Fibroblast of lung (primary cell): ENCODE data around the gene ITGB4.

Experiments
- CTCF ChIP-seq, 2 donors: IDR thresholded peaks in 1 of 2; conservative IDR thresholded peaks in 1 of 2; 1 replicate in 1 of 2; 2 replicates in 1 of 2; pipeline ENCODE4 v1.5.1; 2011 to 2012; ENCODE audit warnings: low read length in 2 of 2, control low read depth in 1 of 2, inconsistent platforms in 1 of 2, low read depth in 1 of 2, mild to moderate bottlenecking in 1 of 2
- EZH2 ChIP-seq: IDR thresholded peaks from 2 replicates; pipeline ENCODE4 v1.5.1; 2012; ENCODE audit warnings: low read length, control low read depth, mild to moderate bottlenecking; ENCODE audit errors: missing control alignments

GRCh38 chr17:75734674-75735294 lies 13.5 kb downstream of the ITGB4 start:
- no peak for TF ChIP-seq CTCF (conservative IDR thresholded peaks at IDR 0.05 in 1 of 2, IDR thresholded peaks at IDR 0.05 in 1 of 2; ENCODE audit: low read depth in 1 of 2, low read length in 2 of 2)
- TF ChIP-seq EZH2 = no peak
